A549 (cell line): Measurements from ENCODE around the gene BRSK2.

ENCODE experiments used
- EHMT2 ChIP-seq: fragments of 200-600 bp; sonication (generic); IDR thresholded peaks from 2 replicates; pipeline ENCODE4 v1.6.1; 2016; ENCODE audit warnings: antibody characterized with exemption, low read depth, mild to moderate bottlenecking, moderate library complexity
- ZFP36 ChIP-seq: fragments of 450-650 bp; IDR thresholded peaks from 2 replicates; pipeline ENCODE4 v1.6.1; 2014; ENCODE audit warnings: borderline replicate concordance; ENCODE audit not compliant: partially characterized antibody
- ZNF302 ChIP-seq: fragments of 250-450 bp; sonication (Bioruptor Pico); IDR thresholded peaks from 2 replicates; pipeline ENCODE4 v1.9.0; 2021; ENCODE audit warnings: inconsistent platforms, mild to moderate bottlenecking, moderate library complexity
- TF ChIP-seq, protein P1 (sequence below): fragments of >200 bp; sonication (Bioruptor Twin); formaldehyde crosslinking; IDR thresholded peaks from 3 replicates; pipeline ENCODE4 v1.5.1; 2016
- TF ChIP-seq, protein P2 (sequence below): IDR thresholded peaks from 2 replicates; pipeline ENCODE4 v1.6.1; 2012
- TF ChIP-seq, protein P3 (sequence below): fragments of 250-450 bp; sonication (Bioruptor Pico); IDR thresholded peaks from 2 replicates; pipeline ENCODE4 v1.5.0; 2020; ENCODE audit warnings: low read depth, mild to moderate bottlenecking, moderate library complexity
- TF ChIP-seq, protein P4 (sequence below): fragments of 450-650 bp; IDR thresholded peaks from 2 replicates; pipeline ENCODE4 v1.6.1; 2014; ENCODE audit warnings: antibody characterized with exemption

DNA sequence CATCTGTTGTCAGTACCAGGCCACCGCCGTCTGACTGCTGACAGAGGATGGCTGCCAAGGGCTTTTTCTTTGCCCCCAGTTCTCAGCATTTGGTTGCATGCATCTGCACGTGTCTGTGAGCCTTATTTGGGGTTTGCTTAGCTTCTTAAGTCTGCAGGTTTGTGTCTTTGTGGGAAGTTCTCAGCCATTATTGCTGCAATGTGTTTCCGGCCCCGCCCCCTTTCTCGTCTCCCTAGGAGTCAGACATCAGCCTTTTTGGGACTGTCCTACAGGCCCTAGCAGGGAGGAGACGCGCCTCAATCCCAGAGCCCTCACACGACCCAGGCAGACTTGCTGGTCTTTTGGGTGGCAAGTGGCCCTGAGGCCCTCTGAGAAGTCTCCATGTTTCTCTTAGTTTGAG, 88.8 kb downstream of the BRSK2 start:
- TF ChIP-seq, protein P1, sequence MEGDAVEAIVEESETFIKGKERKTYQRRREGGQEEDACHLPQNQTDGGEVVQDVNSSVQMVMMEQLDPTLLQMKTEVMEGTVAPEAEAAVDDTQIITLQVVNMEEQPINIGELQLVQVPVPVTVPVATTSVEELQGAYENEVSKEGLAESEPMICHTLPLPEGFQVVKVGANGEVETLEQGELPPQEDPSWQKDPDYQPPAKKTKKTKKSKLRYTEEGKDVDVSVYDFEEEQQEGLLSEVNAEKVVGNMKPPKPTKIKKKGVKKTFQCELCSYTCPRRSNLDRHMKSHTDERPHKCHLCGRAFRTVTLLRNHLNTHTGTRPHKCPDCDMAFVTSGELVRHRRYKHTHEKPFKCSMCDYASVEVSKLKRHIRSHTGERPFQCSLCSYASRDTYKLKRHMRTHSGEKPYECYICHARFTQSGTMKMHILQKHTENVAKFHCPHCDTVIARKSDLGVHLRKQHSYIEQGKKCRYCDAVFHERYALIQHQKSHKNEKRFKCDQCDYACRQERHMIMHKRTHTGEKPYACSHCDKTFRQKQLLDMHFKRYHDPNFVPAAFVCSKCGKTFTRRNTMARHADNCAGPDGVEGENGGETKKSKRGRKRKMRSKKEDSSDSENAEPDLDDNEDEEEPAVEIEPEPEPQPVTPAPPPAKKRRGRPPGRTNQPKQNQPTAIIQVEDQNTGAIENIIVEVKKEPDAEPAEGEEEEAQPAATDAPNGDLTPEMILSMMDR = no peak
- TF ChIP-seq, protein P2, sequence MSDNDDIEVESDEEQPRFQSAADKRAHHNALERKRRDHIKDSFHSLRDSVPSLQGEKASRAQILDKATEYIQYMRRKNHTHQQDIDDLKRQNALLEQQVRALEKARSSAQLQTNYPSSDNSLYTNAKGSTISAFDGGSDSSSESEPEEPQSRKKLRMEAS = no peak
- TF ChIP-seq, protein P3, sequence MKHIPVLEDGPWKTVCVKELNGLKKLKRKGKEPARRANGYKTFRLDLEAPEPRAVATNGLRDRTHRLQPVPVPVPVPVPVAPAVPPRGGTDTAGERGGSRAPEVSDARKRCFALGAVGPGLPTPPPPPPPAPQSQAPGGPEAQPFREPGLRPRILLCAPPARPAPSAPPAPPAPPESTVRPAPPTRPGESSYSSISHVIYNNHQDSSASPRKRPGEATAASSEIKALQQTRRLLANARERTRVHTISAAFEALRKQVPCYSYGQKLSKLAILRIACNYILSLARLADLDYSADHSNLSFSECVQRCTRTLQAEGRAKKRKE (CRISPR knock-in tag) = no peak
- no peak for TF ChIP-seq EHMT2
- TF ChIP-seq ZFP36 = no peak
- TF ChIP-seq, protein P4, sequence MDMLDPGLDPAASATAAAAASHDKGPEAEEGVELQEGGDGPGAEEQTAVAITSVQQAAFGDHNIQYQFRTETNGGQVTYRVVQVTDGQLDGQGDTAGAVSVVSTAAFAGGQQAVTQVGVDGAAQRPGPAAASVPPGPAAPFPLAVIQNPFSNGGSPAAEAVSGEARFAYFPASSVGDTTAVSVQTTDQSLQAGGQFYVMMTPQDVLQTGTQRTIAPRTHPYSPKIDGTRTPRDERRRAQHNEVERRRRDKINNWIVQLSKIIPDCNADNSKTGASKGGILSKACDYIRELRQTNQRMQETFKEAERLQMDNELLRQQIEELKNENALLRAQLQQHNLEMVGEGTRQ = no peak
- TF ChIP-seq ZNF302 = no peak
